ENCODE measurements around the gene SLC35A1. TPM values are rescaled to one million over a fixed set of nuclear protein-coding genes. Genes with fewer than 3 reads are reported as not detected.
A peak's percentile ranks its signal among the peaks of the same experiment; 100 is the strongest.

The SLC35A1 gene
- total and polyA plus RNA-seq, 8 donors = 2.2 to 117 (median 14.4) TPM

DNA sequence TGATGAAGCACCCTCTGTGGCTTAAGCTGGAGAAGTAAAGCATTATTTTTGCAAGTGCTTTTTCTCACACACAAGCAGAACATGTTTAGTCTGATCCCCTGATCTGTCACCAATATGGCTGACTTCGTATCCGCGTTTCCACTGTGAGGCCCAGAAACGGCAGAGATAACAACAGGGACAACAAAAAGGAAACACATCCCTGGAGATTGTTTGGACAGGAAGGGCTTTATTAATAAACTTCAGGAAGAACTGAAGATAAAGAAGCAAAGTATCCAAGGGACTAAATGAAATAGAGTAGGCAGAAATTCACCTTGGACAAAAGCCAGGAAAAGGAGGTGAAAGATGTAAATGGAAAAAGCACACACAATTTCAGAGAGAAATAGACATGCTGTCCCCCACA, 67.8 kb downstream of the SLC35A1 start:
- TF ChIP-seq CTCF (IDR thresholded peaks at IDR 0.05) (no peak), POLR2A (IDR thresholded peaks at IDR 0.05) (no peak), POLR2AphosphoS5 (IDR thresholded peaks at IDR 0.05) (no peak), EP300 (IDR thresholded peaks at IDR 0.05) (no peak)
- H3K4me1 ChIP-seq = no peaks in the 10 kb centered on the region
- peak in 1 of 2 donors; percentile 28 for DNase-seq
- no peak overlapping the region for H3K27ac ChIP-seq
- intact Hi-C loops (cut with DNase I; ENCODE audit: low total_unique reads) = no loop called here
- H3K36me3 ChIP-seq = peaks cover 7 to 76% (median 72%) of the 10 kb centered on the region in 4 donors
- no peaks in the 10 kb centered on the region for H3K27me3 ChIP-seq
- no peak overlapping the region for H3K4me3 ChIP-seq
- 79 to 93% (median 82%) methylated on average over 4 of the region's 4 CpGs for WGBS, 5 donors
- no peaks in the 10 kb centered on the region for H3K9me3 ChIP-seq

DNA sequence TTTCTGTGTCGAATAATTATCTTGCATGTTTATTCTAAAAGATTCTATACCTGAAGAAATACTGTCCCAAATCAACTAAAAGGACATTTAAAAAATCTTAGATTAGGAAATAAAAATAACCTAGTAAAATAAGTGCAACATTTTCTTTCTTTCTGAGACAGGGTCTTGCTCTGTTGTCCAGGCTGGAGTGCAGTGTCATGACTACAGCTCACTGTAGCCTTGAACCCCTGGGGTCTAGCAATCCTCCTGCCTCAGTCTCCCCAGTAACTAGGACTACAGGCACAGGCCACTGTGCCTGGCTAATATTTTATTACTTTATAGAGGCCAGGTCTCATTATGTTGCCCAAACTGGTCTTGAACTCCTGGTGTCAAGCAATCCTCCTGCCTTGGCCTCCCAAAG, 68.3 kb downstream of the SLC35A1 start:
- TF ChIP-seq CTCF (IDR thresholded peaks at IDR 0.05) = no peak
- TF ChIP-seq POLR2AphosphoS5 (IDR thresholded peaks at IDR 0.05) = no peak
- no peak for TF ChIP-seq POLR2A (IDR thresholded peaks at IDR 0.05)
- no peak for TF ChIP-seq EP300 (IDR thresholded peaks at IDR 0.05)
- H3K9me3 ChIP-seq = no peaks in the 10 kb centered on the region
- WGBS, 5 donors = 93 to 99% (median 97%) methylated on average over 1 of the region's 1 CpG
- no peak for DNase-seq
- intact Hi-C loops (cut with DNase I; ENCODE audit: low total_unique reads) = no loop called here
- H3K27ac ChIP-seq = no peak overlapping the region
- no peaks in the 10 kb centered on the region for H3K4me1 ChIP-seq
- H3K36me3 ChIP-seq = peaks cover 7 to 78% (median 74%) of the 10 kb centered on the region in 4 donors
- H3K27me3 ChIP-seq = no peaks in the 10 kb centered on the region
- H3K4me3 ChIP-seq = no peak overlapping the region

DNA sequence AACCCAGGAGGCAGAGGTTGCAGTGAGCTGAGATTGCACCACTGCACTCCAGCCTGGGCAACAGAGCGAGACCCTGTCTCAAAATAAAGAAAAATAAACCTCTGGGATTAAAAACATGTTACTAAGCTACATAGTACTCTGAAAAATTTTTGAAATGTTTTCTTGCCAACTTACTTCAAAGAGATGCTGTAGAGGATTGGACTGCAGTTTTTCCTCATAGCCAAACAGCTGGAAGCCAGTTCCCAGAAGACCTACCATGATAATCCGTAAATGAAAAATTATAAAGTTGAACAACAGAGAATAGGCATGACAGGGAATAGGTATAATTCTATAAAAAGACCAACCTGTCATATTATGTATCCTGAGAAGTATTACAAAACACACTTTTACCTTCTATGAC, 69.0 kb downstream of the SLC35A1 start:
- no peak for DNase-seq
- Histone ChIP-seq H3K27me3 (no peaks in the 10 kb centered on the region), H3K4me3 (no peak overlapping the region), H3K36me3 (peaks cover 7 to 84% (median 80%) of the 10 kb centered on the region in 4 donors), H3K27ac (no peak overlapping the region), H3K9me3 (no peaks in the 10 kb centered on the region), H3K4me1 (no peaks in the 10 kb centered on the region)
- 86 to 100% (median 90%) methylated on average over 2 of the region's 2 CpGs for WGBS, 5 donors
- TF ChIP-seq EP300 (IDR thresholded peaks at IDR 0.05) = no peak
- no peak for TF ChIP-seq POLR2A (IDR thresholded peaks at IDR 0.05)
- no peak for TF ChIP-seq POLR2AphosphoS5 (IDR thresholded peaks at IDR 0.05)
- no peak for TF ChIP-seq CTCF (IDR thresholded peaks at IDR 0.05)
- intact Hi-C loops (cut with DNase I; ENCODE audit: low total_unique reads) = no loop called here

DNA sequence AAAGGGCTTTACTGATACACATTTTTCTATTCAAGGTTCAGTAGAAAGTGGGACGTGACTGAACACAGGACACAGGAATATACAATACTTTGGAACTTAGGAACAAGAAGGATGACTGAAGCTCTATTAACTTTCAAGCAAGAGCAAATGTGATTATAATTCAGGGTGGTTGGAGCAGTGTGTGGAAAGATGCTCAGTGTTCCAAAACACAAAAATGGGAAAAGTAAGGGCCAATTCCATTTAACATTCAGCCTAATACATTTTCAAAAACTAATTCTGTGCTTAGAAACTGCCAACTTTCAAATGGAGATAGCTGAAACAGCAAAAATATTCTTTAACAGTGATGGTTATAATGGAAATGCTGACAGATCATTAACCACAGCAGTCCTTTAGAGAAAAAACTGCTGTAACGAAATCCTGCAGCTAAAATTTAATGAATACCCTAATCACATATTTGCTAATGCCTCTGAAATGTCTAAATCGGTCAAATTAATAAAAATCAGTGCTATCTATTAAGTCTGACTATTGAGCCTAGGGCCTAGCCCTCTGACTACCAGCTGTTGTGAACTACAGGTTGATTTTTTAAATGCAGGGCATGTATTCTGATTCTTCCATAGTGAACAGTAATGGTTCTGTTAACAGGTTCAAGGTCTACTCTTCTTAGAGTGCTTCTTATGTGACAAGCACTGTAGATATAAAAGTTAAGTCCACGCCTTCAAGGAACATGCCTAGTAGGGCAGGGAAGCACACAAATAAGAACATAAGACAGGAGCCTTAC, 71.1 kb downstream of the SLC35A1 start:
- peaks cover 7 to 94% (median 86%) of the 10 kb centered on the region in 4 donors for H3K36me3 ChIP-seq
- H3K4me1 ChIP-seq = no peaks in the 10 kb centered on the region
- 96 to 98% (median 97%) methylated on average over 4 of the region's 4 CpGs for WGBS, 5 donors
- DNase-seq = no peak
- H3K27ac ChIP-seq = no peak overlapping the region
- intact Hi-C loops (cut with DNase I; ENCODE audit: low total_unique reads) = no loop called here
- no peaks in the 10 kb centered on the region for H3K27me3 ChIP-seq
- TF ChIP-seq POLR2AphosphoS5 (IDR thresholded peaks at IDR 0.05) = no peak
- no peak for TF ChIP-seq EP300 (IDR thresholded peaks at IDR 0.05)
- TF ChIP-seq POLR2A (IDR thresholded peaks at IDR 0.05) = no peak
- no peak for TF ChIP-seq CTCF (IDR thresholded peaks at IDR 0.05)
- H3K4me3 ChIP-seq = no peak overlapping the region
- H3K9me3 ChIP-seq = no peaks in the 10 kb centered on the region
